Measurements from ENCODE around the gene MEGF9. TPM values are rescaled to one million over a fixed set of nuclear protein-coding genes. Genes with fewer than 3 reads are reported as not detected.

Gene MEGF9
- total and polyA plus RNA-seq, 4 donors: 15.5 to 27.4 (median 19.3) TPM

DNA sequence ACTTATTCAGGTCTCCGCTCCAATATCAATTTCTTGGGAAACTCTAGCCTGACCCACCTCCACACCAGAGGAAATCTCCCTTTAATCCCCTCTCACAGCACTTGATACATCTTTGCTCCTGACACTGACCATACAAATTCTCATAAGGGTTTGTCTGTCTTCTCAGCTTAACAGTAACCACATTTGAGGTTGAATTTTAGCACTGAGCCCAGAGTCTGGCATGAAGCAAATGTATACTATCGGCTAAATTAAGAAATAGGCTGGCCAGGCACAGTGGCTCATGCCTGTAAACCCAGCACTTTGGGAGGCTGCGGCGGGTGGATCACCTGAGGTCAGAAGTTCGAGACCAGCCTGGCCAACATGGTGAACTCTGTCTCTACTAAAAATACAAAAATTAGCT lies 144.0 kb downstream of the MEGF9 start:
- no peak for DNase-seq (ENCODE audit: low spot score)
- 54% methylated on average over 5 of the region's 5 CpGs for WGBS
- TF ChIP-seq RXRA (IDR thresholded peaks at IDR 0.05) (no peak), SP1 (IDR thresholded peaks at IDR 0.05) (no peak)
- TF ChIP-seq, protein P1, sequence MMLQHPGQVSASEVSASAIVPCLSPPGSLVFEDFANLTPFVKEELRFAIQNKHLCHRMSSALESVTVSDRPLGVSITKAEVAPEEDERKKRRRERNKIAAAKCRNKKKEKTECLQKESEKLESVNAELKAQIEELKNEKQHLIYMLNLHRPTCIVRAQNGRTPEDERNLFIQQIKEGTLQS (IDR thresholded peaks at IDR 0.05): no peak
- Histone ChIP-seq H3K9me3 (ENCODE audit: control insufficient read depth in 4 of 4, low read length in 3 of 4) (no peaks in the 10 kb centered on the region), H3K4me1 (ENCODE audit: control insufficient read depth in 4 of 4, insufficient read depth in 4 of 4, low read length in 3 of 4) (peaks cover 4 to 47% (median 39%) of the 10 kb centered on the region in 4 donors), H3K27ac (ENCODE audit: low read depth in 1 of 2, low read length in 2 of 2) (peak overlapping the region in 1 of 2 donors; percentile 89), H3K4me3 (ENCODE audit: low read depth in 1 of 3, low read length in 3 of 3) (no peak overlapping the region), H3K27me3 (ENCODE audit: control insufficient read depth in 4 of 4, insufficient read depth in 4 of 4, low read length in 3 of 4) (no peaks in the 10 kb centered on the region), H3K9ac (ENCODE audit: low read depth in 1 of 2, low read length in 2 of 2) (no peak overlapping the region), H3K36me3 (ENCODE audit: control insufficient read depth in 4 of 4, insufficient read depth in 3 of 4, low read depth in 1 of 4, low read length in 3 of 4) (peaks cover 2 to 22% (median 19%) of the 10 kb centered on the region in 4 donors)

GRCh38 chr9:120569556-120569955 lies 144.7 kb downstream of the MEGF9 start:
- DNase-seq (ENCODE audit: low spot score): no peak
- TF ChIP-seq FOXA2 (IDR thresholded peaks at IDR 0.05): no peak
- TF ChIP-seq SP1 (IDR thresholded peaks at IDR 0.05): no peak
- TF ChIP-seq GABPA (IDR thresholded peaks at IDR 0.05 in 1 of 2, conservative IDR thresholded peaks at IDR 0.05 in 1 of 2): no peak
- no peak for TF ChIP-seq EGR1 (IDR thresholded peaks at IDR 0.05; ENCODE audit: low read depth in 2 of 2)
- TF ChIP-seq NR2F2 (IDR thresholded peaks at IDR 0.05): no peak
- no peak for TF ChIP-seq CTCF (IDR thresholded peaks at IDR 0.05; ENCODE audit: low read depth, low read length, missing input control)
- no peak for TF ChIP-seq RXRA (IDR thresholded peaks at IDR 0.05)
- TF ChIP-seq HNF4G (IDR thresholded peaks at IDR 0.05): no peak
- Histone ChIP-seq H3K4me3 (ENCODE audit: low read depth in 1 of 3, low read length in 3 of 3) (no peak overlapping the region), H3K4me1 (ENCODE audit: control insufficient read depth in 4 of 4, insufficient read depth in 4 of 4, low read length in 3 of 4) (peaks cover 4 to 42% (median 34%) of the 10 kb centered on the region in 4 donors), H3K36me3 (ENCODE audit: control insufficient read depth in 4 of 4, insufficient read depth in 3 of 4, low read depth in 1 of 4, low read length in 3 of 4) (peaks cover 2 to 27% (median 21%) of the 10 kb centered on the region in 4 donors), H3K9me3 (ENCODE audit: control insufficient read depth in 4 of 4, low read length in 3 of 4) (no peaks in the 10 kb centered on the region), H3K9ac (ENCODE audit: low read depth in 1 of 2, low read length in 2 of 2) (no peak overlapping the region), H3K27me3 (ENCODE audit: control insufficient read depth in 4 of 4, insufficient read depth in 4 of 4, low read length in 3 of 4) (no peaks in the 10 kb centered on the region), H3K27ac (ENCODE audit: low read depth in 1 of 2, low read length in 2 of 2) (no peak overlapping the region)
- WGBS: 95% methylated on average over 5 of the region's 5 CpGs

DNA sequence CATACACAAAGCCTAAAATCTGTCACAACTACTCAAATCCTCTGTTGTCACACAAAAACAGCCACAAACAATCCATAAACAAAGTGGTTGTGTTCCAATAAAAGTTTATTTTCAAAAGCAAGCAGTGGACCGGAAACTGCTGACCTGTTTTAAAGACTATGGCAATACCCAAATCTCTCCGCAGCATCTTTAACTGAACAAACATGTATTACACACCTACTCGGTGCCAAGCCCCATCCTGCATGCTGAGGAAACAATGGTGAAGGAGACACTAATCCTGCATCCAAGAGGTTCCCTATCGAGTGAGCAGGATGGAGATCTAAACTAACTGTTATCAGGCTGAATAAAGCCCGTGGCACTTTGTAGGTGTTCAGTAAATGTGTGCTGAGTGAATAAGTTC lies 145.5 kb downstream of the MEGF9 start:
- TF ChIP-seq FOXA2 (IDR thresholded peaks at IDR 0.05) (no peak), SP1 (IDR thresholded peaks at IDR 0.05) (no peak)
- no peak for DNase-seq (ENCODE audit: low spot score)
- Histone ChIP-seq H3K9me3 (ENCODE audit: control insufficient read depth in 4 of 4, low read length in 3 of 4) (no peaks in the 10 kb centered on the region), H3K27ac (ENCODE audit: low read depth in 1 of 2, low read length in 2 of 2) (no peak overlapping the region), H3K4me3 (ENCODE audit: low read depth in 1 of 3, low read length in 3 of 3) (no peak overlapping the region), H3K4me1 (ENCODE audit: control insufficient read depth in 4 of 4, insufficient read depth in 4 of 4, low read length in 3 of 4) (peaks cover 4 to 35% (median 27%) of the 10 kb centered on the region in 4 donors), H3K36me3 (ENCODE audit: control insufficient read depth in 4 of 4, insufficient read depth in 3 of 4, low read depth in 1 of 4, low read length in 3 of 4) (peaks cover 2 to 27% (median 21%) of the 10 kb centered on the region in 4 donors), H3K27me3 (ENCODE audit: control insufficient read depth in 4 of 4, insufficient read depth in 4 of 4, low read length in 3 of 4) (no peaks in the 10 kb centered on the region), H3K9ac (ENCODE audit: low read depth in 1 of 2, low read length in 2 of 2) (no peak overlapping the region)
- WGBS: 84% methylated on average over 5 of the region's 5 CpGs

GRCh38 chr9:120567874-120568273 lies 146.4 kb downstream of the MEGF9 start:
- H3K27me3 ChIP-seq (ENCODE audit: control insufficient read depth in 4 of 4, insufficient read depth in 4 of 4, low read length in 3 of 4): no peaks in the 10 kb centered on the region
- no peak for TF ChIP-seq JUND (IDR thresholded peaks at IDR 0.05)
- no peak for TF ChIP-seq RAD21 (IDR thresholded peaks at IDR 0.05)
- no peak for TF ChIP-seq FOXA1 (IDR thresholded peaks at IDR 0.05)
- TF ChIP-seq, protein P2, sequence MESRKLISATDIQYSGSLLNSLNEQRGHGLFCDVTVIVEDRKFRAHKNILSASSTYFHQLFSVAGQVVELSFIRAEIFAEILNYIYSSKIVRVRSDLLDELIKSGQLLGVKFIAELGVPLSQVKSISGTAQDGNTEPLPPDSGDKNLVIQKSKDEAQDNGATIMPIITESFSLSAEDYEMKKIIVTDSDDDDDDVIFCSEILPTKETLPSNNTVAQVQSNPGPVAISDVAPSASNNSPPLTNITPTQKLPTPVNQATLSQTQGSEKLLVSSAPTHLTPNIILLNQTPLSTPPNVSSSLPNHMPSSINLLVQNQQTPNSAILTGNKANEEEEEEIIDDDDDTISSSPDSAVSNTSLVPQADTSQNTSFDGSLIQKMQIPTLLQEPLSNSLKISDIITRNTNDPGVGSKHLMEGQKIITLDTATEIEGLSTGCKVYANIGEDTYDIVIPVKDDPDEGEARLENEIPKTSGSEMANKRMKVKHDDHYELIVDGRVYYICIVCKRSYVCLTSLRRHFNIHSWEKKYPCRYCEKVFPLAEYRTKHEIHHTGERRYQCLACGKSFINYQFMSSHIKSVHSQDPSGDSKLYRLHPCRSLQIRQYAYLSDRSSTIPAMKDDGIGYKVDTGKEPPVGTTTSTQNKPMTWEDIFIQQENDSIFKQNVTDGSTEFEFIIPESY (IDR thresholded peaks at IDR 0.05): no peak
- TF ChIP-seq NR2F2 (IDR thresholded peaks at IDR 0.05): no peak
- TF ChIP-seq, protein P3, sequence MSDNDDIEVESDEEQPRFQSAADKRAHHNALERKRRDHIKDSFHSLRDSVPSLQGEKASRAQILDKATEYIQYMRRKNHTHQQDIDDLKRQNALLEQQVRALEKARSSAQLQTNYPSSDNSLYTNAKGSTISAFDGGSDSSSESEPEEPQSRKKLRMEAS (IDR thresholded peaks at IDR 0.05): no peak
- TF ChIP-seq, protein P1 (IDR thresholded peaks at IDR 0.05): no peak
- TF ChIP-seq TAF1 (conservative IDR thresholded peaks at IDR 0.05): no peak
- TF ChIP-seq RXRA (IDR thresholded peaks at IDR 0.05): no peak
- no peak for TF ChIP-seq SP1 (IDR thresholded peaks at IDR 0.05)
- TF ChIP-seq YY1 (IDR thresholded peaks at IDR 0.05): no peak
- H3K4me1 ChIP-seq (ENCODE audit: control insufficient read depth in 4 of 4, insufficient read depth in 4 of 4, low read length in 3 of 4): peaks cover 4 to 29% (median 22%) of the 10 kb centered on the region in 4 donors
- DNase-seq (ENCODE audit: low spot score): no peak
- no peak overlapping the region for H3K9ac ChIP-seq (ENCODE audit: low read depth in 1 of 2, low read length in 2 of 2)
- H3K36me3 ChIP-seq (ENCODE audit: control insufficient read depth in 4 of 4, insufficient read depth in 3 of 4, low read depth in 1 of 4, low read length in 3 of 4): peaks cover 2 to 27% (median 21%) of the 10 kb centered on the region in 4 donors
- H3K9me3 ChIP-seq (ENCODE audit: control insufficient read depth in 4 of 4, low read length in 3 of 4): no peaks in the 10 kb centered on the region
- WGBS: 98% methylated on average over 4 of the region's 4 CpGs
- H3K27ac ChIP-seq (ENCODE audit: low read depth in 1 of 2, low read length in 2 of 2): no peak overlapping the region
- H3K4me3 ChIP-seq (ENCODE audit: low read depth in 1 of 3, low read length in 3 of 3): no peak overlapping the region
